Inferior parietal cortex (tissue), 1 donor: ENCODE measurements around the gene PRKCH.

Experiments used
- DNase-seq: peaks from one replicate; pipeline ENCODE4 v3.0.0-alpha.2; 2016; ENCODE audit errors: extremely low spot score

Gene PRKCH

DNA sequence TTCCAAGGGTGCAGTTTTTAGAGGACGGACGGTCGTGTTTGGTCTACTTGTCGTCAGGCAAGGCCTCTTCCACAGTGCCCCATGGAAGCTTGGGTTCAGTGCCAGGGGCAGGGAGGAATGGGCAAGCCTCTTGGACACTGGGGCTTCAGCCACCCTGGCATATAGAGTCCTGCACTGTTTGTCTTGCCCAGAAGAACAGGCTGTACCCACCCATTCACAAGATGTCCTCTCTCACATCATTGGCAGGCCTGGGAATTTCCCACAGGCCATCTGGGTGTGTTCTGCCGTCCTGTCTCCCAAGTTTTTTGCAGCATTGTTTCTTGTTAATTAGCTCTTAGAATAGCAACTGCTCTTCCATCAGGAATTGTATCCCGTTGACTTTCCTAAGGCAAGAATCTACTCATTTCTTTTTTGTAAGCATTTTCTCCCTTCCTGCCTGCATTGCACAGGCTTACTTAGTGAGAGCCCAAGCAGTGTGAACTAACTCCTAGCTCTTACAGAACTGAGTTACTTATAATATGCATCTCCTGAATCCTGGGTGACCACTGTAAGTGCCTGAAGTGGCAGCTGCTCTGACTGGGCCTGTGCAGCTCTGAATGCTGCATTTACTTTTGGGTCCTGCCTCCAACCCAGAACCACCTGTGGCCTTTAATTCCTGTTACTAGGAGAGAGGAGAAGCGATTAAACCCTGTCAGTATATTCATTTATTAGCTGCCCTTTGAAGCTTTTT is 224.5 kb downstream of the PRKCH start:
- no peak for DNase-seq

DNA sequence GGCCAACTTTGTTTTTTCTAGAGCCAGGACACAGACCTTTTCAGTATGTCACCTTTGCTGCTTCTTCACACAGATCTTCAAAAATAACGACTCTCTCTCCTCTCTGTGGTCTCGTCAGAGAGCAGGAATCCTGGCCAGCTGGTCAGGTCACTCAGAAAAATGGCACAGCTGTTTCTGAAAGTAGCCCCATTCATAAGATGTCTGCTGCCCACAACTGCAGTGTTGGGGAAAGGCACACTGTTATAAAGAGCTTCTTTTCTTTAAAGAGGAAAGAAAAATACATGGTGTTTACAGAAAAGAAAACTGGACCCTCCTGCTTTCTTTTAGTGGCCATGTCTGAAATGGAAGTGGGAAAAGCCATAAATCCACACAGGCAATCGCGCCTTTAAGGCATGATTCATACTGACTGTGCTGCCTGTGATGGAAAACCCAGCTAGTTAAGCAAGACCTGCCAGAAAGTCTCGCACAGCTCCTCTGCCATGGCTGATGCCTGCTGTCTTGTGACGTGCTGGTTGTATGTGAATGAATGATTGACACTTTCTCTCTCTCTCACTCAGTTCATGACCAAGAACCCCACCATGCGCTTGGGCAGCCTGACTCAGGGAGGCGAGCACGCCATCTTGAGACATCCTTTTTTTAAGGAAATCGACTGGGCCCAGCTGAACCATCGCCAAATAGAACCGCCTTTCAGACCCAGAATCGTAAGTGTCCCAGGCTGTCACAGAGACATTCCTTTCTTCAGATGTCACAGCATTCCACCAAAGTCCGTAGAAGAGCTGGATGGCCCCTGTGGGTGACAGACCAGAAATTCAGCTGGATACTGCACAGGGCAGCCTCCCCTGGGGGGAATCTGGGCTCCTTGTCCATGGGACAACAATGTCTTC is 226.0 kb downstream of the PRKCH start:
- DNase-seq = no peak

DNA sequence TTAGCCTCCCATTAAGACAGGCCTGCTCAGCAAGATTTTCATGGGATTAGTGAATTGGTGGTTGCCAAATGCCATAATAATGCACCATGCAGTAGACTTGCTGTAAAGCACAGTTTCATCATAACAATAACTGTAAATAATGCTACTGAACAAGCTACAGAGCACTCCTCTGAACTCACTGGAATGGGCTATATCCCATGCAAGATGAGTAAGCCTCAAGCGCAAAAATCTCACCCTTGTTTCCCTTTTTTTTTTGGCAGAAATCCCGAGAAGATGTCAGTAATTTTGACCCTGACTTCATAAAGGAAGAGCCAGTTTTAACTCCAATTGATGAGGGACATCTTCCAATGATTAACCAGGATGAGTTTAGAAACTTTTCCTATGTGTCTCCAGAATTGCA is 228.0 kb downstream of the PRKCH start:
- DNase-seq = no peak

DNA sequence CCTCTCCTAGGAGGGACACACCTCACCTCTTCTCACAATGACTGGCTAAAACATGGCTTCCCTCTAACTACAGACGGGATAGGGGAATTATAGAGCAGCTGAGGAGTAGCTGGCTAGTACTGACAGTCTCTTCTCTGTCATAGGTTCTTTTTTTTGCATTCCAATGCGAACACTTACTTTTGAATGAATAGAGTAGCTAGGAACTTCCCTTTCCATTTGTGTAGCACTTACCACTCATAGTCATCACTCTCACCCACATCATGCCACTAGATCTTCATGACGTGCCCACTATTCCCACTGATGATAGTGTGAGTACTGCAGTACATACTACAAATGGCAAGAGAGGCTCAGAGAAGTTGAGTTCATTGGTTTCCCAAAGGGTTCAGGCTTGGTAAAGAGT is 230.0 kb downstream of the PRKCH start:
- no peak for DNase-seq

DNA sequence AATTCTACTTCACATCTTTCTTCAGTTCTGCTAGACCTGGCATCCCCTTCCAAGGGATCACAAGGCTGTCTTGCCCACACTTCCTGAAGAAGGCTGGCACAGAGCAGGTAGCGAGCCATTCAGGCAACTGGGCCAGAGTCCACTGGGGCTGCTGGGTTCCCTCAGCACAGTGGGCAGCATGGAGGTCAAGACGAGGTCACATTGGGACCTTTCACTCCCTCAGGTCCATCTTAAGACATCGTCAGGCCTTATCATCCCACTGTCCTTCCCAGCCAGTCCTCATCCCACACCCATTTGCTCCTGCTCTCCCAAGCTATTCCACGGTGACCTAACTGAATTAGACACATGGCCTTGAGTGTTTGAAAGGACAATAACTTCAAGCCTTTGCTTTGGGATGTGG is 230.9 kb downstream of the PRKCH start:
- no peak for DNase-seq

DNA sequence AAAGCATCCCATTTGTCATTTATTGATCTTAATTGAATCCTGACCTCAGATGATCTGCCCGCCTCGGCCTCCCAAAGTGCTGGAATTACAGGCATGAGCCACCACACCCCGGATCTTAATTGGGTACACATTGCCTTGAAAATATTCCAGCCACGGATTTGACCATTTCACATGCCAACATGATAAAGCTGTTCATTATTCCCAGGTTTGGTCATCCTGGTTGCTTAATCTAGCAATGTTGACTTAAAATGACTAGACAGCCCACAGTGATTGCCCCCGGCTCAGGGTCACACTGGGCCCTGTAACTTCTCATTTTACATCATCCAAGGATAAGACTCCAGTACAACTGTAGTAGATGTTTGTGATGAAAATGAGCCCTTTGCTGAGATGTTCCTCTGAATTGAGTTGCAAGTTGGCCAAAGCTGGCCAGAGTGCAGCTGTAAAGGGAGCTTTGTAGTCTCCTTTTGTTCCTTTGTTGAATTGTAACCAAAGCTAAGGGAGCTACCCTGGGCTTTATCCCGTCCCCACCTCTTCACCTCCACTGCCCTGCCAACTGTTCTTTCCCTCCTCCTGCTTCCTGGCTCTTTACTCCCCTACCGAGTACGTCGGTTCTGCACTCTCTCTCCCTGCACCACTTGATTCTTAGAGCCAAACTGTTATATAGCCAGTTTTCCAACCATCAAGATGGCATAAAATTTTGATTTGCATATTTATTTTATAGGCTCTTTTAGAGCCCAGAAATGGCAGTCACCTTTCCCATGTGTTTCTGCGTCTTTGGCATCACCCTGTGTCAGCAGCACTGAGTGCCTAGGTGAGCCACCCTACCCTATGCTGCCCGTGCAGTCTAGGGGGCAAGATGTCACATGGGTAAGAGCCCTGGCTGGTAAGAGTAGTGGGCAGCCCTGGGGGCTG is 232.6 kb downstream of the PRKCH start:
- DNase-seq = no peak

DNA sequence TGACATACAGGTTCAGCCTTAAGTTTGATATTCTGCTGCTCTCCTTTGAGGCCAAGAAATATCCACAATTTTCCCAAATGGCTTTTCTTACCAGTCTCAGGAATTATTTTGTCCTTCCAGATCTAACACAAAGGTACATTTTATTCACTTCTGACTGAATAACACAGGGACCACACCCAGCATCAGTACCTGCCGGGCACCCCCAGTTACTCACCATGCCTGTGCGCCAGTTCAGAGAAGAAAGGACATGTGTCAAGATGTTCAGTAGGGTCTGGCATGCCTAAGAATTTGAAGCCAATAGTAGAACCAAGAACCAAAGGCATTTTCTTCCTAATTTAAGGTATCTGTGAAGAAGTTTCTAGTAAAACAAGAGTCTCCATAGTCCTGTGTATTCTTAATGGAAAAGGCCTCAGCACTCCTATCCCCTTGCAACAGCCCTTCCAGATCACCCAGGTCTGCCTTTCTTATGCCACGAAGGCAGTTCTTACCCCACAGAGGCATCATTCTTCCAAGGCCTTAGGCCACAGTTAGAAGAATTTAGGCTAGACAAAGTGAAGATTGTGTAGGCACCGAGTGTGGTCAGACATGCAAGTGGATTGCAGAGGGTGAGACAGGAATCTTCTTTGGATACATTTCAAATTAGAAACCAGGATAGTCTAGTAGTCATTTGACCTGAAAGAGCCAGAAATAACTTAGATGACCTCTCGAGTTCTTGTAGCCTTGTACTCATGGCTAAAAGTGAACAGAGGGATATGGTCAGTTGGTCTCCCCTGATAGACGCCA is 233.9 kb downstream of the PRKCH start:
- DNase-seq = no peak

DNA sequence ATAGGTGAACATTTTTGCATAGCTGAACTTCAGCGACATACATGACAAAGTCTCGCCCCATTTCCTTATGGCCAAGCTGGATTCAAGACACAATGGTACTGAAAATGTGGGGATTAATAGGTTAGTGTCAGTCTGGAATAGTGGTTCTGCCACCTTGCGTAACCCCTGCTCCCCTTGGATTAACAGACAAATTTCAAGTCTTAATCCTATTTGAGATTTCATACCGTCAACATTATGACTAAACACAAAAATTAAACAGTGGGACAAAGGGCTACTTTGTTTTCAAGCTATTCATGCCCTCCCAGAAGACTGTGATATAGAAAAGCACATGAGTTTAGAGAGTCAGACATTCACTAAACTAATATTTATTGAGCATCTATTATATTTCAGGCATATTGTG is 235.1 kb downstream of the PRKCH start:
- no peak for DNase-seq

DNA sequence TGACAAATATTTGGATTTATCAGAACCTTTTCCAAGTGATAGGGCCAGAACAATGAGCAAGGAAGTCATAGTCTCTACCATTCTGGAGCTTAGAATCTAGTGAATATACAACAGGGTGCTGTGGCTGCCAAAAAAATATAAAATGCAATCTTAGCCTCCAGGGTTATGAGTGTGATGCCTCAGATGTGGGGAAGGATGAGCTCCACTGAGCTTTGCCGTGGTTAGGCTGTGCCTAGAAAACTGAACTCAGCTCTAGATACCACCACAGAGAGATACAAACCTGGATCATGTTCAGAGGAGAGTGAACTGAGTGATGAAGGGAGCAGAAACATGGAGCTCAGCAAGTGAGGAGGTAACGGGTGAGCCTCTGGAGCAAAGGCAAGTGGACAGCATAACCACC is 235.9 kb downstream of the PRKCH start:
- DNase-seq = no peak

DNA sequence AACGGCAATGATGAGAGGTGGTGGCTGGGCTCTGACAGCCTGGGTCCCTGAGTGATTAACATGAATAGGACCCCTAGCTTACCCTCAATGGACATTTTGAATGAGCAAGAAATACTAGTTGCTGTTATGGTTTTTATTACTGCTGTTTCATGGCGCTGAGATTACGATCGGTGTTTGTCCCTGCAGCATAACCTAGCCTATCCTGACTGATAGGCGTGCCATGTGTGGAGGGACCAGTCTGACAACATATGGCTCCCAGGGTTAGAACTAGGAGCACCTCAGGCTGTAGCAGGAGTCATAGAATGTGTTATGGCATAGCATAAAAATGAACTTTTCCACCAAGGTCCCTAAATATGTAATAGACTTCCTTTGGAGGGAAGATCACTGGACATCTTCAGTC is 236.5 kb downstream of the PRKCH start:
- no peak for DNase-seq

DNA sequence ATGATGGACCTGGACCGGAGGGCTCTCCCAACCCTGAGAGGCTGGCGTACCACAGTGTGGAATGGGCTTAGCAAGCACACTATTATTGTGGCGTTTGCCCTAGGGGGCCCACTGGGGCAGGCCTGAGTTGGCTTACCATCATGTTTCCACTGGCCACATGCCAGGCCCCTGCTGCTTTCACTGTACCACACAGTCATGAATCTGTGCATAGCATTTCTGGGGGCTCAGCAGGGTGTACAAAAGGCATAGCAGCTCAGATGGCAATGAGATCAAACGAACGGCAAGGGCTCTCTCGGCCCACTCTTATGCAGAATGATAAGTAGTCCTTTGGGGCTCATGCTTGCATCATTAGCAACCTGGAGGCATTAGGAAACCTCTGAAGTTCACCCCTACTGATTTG is 236.9 kb downstream of the PRKCH start:
- DNase-seq = no peak

DNA sequence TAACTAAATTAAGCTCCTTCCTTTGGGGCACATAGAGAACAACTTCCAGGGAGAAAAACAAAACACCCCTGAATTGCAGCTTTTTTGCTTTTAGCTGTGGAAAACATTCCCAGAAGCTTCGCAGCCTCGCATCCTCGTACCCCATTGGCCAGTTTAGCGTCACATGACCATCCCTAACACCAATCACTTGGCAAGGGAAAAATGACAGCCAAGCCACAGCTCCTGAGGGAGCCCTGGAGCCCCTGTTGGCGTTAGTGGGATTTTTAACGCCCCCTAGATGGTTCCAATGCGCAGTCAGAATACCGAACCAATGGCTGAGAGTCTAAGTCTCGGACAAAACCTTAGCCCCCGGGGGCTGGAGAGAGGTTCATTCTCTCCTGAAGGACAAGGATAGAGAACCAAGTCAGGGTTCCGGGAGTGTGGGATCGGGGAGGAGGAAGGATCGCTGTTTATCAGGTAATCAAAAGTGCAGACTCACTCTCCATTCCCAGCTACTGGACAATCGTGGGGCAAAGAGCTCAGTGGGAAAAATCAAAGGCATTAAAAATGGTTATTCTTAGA is 238.3 kb downstream of the PRKCH start:
- DNase-seq = no peak

DNA sequence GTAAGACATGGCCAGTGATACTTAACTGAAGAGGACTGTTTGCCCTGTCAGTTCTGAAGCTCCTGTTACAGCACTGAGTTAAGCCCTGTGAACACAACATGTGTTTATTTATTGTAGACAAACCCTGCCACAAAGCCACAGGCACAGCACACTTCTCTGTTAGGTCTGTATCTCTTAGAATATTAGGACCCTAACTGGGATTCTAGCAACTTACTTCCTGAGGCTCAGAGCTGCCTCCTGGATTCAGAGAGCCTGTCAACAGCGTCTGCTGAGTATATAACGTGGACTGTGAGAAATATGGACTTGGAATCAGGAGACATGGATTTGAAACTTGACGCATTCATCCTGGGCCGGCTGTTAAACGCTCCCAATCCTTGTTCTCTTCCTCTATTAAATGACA is 238.9 kb downstream of the PRKCH start:
- no peak for DNase-seq

DNA sequence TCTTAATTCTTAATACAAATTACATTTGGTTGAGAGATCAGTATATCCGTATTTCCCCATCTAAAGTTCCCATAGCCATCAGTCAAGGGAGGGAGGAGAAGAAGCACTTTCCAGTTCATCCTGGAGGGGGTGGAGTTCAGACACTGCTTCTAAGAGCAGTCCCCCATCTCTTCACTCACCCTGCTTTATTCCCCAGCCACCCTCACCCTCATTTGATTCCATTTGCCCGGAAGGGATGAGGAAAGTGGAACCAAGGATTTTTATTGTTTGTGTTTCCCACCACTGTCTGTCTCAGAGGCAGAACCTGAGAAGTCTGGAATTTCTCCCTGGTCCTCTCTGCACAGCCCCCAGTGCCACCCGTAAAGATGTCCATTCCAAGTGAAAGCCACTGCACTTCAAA is 239.7 kb downstream of the PRKCH start:
- DNase-seq = no peak

DNA sequence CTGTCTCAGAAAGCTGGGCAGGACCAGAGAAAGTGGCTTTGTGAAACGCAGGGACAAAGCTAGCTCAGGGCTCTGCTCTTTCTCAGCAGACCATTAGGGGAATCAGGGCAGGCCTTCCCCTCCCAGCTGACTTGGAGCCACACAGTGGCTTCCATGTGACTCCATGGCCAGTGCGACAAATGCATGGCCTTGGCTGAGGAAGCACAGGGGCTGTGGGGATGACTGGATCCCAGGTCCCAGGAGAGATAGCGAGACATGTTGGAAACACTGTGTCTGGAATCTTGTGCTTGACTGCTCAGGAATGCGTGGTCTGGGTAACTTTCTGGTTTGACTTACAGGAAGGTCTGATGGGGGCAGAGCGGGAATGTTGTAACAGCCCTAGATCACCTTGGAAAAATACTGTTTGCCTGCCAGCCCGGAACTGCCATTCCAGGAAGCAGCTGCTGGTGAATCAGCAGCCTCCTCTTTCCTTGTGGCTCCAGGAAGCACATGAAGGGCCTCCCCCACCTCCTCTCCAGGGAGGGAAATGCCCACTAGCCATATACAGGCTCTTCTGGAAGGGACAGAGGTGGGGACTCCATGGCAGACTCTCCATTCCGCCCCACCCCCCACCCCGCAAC is 240.4 kb downstream of the PRKCH start:
- no peak for DNase-seq

DNA sequence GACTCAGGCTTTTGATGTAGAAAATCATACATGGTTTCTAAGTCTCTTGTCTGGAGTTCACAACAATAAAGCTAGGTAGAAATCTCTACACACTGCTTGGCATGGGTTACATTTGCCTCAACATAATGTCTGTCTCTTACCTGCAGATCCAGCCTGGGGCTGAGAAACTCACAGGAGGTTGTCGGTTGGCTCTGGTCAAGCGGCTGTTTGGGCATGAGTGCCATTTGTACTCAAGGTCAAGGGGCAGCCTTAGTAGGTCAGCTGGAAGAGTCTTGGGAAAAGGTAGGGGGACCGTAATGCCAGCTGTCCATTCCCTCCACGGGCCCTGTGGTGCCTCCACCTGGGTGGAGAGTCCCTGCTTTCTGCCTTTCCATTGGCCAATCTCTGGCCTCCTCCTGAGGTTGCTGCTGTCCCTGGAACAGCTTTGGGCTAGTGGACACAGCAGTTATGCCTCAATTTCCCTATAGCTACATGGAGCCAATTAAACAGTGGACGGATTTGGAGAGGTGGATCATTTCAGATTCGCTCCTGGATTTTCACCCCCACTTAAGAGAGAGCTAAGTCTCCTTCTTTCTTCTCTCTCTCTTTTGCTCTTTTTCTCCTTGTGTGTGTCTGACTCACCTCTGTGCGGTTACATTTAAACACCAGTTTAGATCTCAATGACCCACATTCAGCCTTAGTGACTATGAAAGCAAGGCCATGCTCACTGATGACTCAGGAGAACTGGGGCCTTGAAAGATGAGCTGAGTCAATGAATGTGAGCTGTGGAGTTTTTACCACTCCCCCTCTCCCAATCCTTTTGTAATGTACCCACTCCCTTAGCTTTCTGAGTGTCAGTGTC is 241.2 kb downstream of the PRKCH start:
- DNase-seq = no peak

DNA sequence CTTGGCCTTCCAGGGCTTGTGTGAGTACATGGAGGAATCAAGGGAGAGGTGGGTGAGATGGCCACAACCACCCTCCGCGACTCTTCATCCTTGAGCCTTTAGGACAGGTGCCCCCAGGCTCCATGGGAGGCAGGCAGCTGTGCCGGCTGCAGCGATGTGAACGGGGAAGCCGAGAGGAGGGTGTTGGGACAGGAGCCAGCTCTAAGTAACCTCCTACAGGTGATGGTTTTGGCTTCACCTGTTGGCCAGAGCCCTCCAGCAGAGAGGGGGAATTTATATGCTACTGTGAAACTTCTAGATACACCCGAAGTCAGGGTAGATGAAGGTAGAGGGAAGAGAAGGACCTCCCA is 241.8 kb downstream of the PRKCH start:
- DNase-seq = no peak

DNA sequence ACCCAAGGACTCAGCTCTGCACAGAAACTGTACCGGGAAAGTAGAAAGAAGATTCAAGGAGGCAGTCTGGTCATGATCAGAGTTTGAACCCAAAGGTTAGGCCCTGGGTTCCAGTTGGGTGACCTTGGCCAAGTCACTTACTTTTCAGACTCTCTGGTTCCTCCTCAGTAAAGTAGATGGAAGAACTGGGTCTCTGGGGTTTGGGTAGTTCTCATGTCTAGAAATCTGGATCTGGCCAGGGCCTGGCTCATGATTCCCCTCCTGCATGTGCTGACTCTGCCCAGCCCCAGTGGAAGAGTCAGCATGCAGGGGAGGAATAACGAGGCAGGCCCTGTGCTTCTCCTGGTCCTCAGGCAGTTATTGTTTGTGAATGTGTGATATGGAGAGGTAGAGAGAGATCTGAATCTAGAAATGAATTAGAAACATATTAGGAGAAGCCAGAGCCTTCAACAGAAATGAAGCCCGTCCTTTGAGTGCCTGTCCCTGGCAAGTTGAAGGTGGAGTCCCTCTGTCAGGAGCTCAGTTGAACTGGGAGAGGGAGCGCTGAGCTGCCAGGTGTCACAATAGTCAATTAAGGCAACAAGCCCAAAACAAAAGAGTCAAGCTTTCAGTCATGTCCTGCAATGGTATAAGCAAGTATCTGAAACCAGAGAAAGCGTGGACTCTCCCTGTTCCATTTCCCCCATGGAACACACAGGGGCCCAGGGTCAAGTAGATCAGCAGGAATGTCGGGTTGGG is 242.7 kb downstream of the PRKCH start:
- DNase-seq = no peak

DNA sequence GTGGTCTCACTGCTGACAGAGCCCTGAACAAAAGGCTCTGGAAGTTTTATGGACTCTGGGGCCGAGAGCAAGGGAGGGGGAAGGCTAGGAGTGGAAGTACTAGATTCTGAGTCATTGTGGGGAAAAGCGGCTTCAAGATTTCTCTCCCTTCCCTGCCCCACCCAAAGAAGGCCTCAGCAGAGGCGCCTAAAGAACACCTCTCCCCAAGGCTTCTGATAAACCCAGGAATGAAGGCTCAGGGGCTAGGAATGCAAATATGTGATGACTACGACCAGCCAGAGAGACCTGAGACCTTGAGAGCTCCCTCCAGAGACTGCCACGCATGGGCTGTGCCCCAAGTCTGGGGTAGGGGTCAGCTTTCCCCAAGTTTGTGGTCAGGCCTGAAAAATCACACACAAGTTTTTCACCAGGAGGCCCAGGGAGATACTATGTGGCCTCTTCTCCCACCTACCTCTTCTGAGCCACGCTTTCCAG is 243.3 kb downstream of the PRKCH start:
- no peak for DNase-seq
